Ovary (tissue), 9 donors: Measurements from ENCODE around the gene GRK7. TPM values are rescaled to one million over a fixed set of nuclear protein-coding genes. Genes with fewer than 3 reads are reported as not detected.

Experiments used
- DNase-seq, 5 donors: peaks; one replicate each; pipeline ENCODE4 v3.0.0-alpha.2; 2019 to 2020
- H3K27ac ChIP-seq, 2 donors: fragments of 200-600 bp; one replicate each; pipeline versions ENCODE4 v1.5.1 to v1.8.0; 2019 to 2022
- H3K27me3 ChIP-seq: fragments of 200-600 bp; one replicate; pipeline ENCODE4 v1.8.0; 2022
- H3K36me3 ChIP-seq: fragments of 200-600 bp; sonication (generic); one replicate; pipeline ENCODE4 v1.5.1; 2019
- H3K4me1 ChIP-seq: one replicate; pipeline ENCODE4 v1.8.1; 2013; ENCODE audit warnings: mild to moderate bottlenecking, moderate library complexity; ENCODE audit not compliant: insufficient read depth
- H3K4me3 ChIP-seq: fragments of 200-600 bp; sonication (generic); one replicate; pipeline ENCODE4 v1.5.1; 2017
- H3K9me3 ChIP-seq, 2 donors: fragments of 200-600 bp in 1 of 2; sonication (generic) in 1 of 2; one replicate each; pipeline versions ENCODE4 v1.5.1 to v1.8.1; 2013 to 2019; ENCODE audit warnings: mild to moderate bottlenecking in 1 of 2, moderate library complexity in 1 of 2
- CTCF ChIP-seq, 3 donors: fragments of 450-650 bp in 2 of 3; fragments of 200-600 bp in 1 of 3; IDR thresholded peaks; one replicate each; pipeline versions ENCODE4 v1.5.1 to v1.8.0; 2016 to 2022; ENCODE audit warnings: antibody characterized with exemption in 3 of 3, mild to moderate bottlenecking in 1 of 3
- EP300 ChIP-seq: sonication (generic); formaldehyde crosslinking; IDR thresholded peaks from one replicate; pipeline ENCODE4 v1.6.1; 2017; ENCODE audit warnings: antibody characterized with exemption
- POLR2A ChIP-seq: fragments of 450-650 bp; IDR thresholded peaks from one replicate; pipeline ENCODE4 v1.6.1; 2017; ENCODE audit warnings: antibody characterized with exemption, mild to moderate bottlenecking, moderate library complexity
- WGBS, 3 donors: extraction: QIAGEN DNeasy Blood & Tissue Kit in 1 of 3; methylation state at CpG; one replicate each; pipeline versions ENCODE4 v1.1.5 to v1.1.7; 2013 to 2017; 5-methylcytosine and 5-hydroxymethylcytosine counted together
- intact Hi-C, 4 donors: fragments of 100-400 bp; cut with DNase I; formaldehyde crosslinking; loops; one replicate each; pipeline versions ENCODE4 v1.11.0 to v1.15.1; 2022 to 2023
- polyA plus RNA-seq, 2 donors: library from polyadenylated mRNA; stranded (reverse); fragments of 200-250 nt in 1 of 2; fragments of 350-450 nt in 1 of 2; fragmentation: Illumina TruSeq in 1 of 2; extraction: RNeasy Lipid Tissue Mini Kit (QIAGEN cat#74804) in 1 of 2; gene quantifications; one replicate each; pipeline ENCODE4 v1.2.3, GENCODE V29; 2013 to 2014
- total RNA-seq, 7 donors: library from RNA; depleted of rRNA in 2 of 7; stranded (reverse); fragments of >200 nt in 2 of 7; fragmentation: NEBNext Ultra II Directional in 3 of 7; extraction: Animal tissue kit (Norgen Biotek cat#: 25700) in 3 of 7; gene quantifications; one replicate each; pipeline versions ENCODE4 v1.1.0 to v1.2.4, GENCODE V29; 2016 to 2023
- donor health status: DM: no; HTN: no; CAD: no; lungs with moderate emphysema.
- donor health status: DM: no; HTN: no; CAD: no.
- donor health status: Bipolar disorder and iron deficiency.
- donor health status: DM: yes; HTN: yes; CAD: no.
- donor health status: DM: no; HTN: no; CAD: no.
- donor health status: DM: yes; HTN: yes; CAD: no.

Gene GRK7
- total and polyA plus RNA-seq, 9 donors = 0.02 to 0.13 (median 0.10) TPM; not detected in 5

GRCh38 chr3:141728355-141728892, 34.8 kb upstream of the GRK7 start:
- intact Hi-C loops = no loop called here
- TF ChIP-seq CTCF (IDR thresholded peaks at IDR 0.05) = no peak
- no peak for TF ChIP-seq POLR2A
- TF ChIP-seq EP300 = no peak
- H3K36me3 ChIP-seq = no peaks in the 10 kb centered on the region
- H3K27me3 ChIP-seq = no peaks in the 10 kb centered on the region
- H3K9me3 ChIP-seq = no peaks in the 10 kb centered on the region
- no peak for DNase-seq
- H3K4me1 ChIP-seq = no peaks in the 10 kb centered on the region
- WGBS, 3 donors = 81 to 93% (median 89%) methylated on average over 5 of the region's 5 CpGs
- no peak overlapping the region for H3K27ac ChIP-seq
- no peak overlapping the region for H3K4me3 ChIP-seq

- intact Hi-C loops = no loop called here
- Histone ChIP-seq H3K27ac (no peak overlapping the region), H3K36me3 (no peaks in the 10 kb centered on the region), H3K4me3 (no peak overlapping the region), H3K4me1 (no peaks in the 10 kb centered on the region), H3K9me3 (no peaks in the 10 kb centered on the region), H3K27me3 (no peaks in the 10 kb centered on the region)
- no peak for DNase-seq
- TF ChIP-seq CTCF (IDR thresholded peaks at IDR 0.05) = no peak
- TF ChIP-seq EP300 = no peak
- TF ChIP-seq POLR2A = no peak
- 87 to 91% (median 88%) methylated on average over 4 of the region's 4 CpGs for whole genome bisulfite sequencing, 3 donors
These were observed 34.0 kb upstream of the GRK7 start for GRCh38 chr3:141729240-141729639.

GRCh38 chr3:141735176-141735575, 28.0 kb upstream of the GRK7 start:
- Histone ChIP-seq H3K9me3 (no peaks in the 10 kb centered on the region), H3K27me3 (no peaks in the 10 kb centered on the region), H3K4me3 (no peak overlapping the region), H3K36me3 (no peaks in the 10 kb centered on the region), H3K27ac (no peak overlapping the region), H3K4me1 (peaks cover 2% of the 10 kb centered on the region)
- TF ChIP-seq CTCF (IDR thresholded peaks at IDR 0.05) (no peak), EP300 (no peak), POLR2A (no peak)
- intact Hi-C loops = no loop called here
- no peak for DNase-seq

- H3K4me3 ChIP-seq = no peak overlapping the region
- intact Hi-C loops = no loop called here
- WGBS, 3 donors = 83 to 86% (median 86%) methylated on average over 7 of the region's 7 CpGs
These were observed 27.3 kb upstream of the GRK7 start for GRCh38 chr3:141735770-141736465.

More at GRCh38 chr3:141735770-141736465, 27.3 kb upstream of the GRK7 start:
- no peaks in the 10 kb centered on the region for H3K9me3 ChIP-seq
- peaks cover 2% of the 10 kb centered on the region for H3K4me1 ChIP-seq
- no peak for DNase-seq
- no peak overlapping the region for H3K27ac ChIP-seq
- H3K27me3 ChIP-seq = no peaks in the 10 kb centered on the region
- no peaks in the 10 kb centered on the region for H3K36me3 ChIP-seq
- no peak for TF ChIP-seq CTCF (IDR thresholded peaks at IDR 0.05)
- TF ChIP-seq EP300 = no peak
- no peak for TF ChIP-seq POLR2A
